NCI-H2227 treated with DMSO at 0.1 percent for 48 hours (cell line): Measurements from ENCODE around the gene ZNF571.

ENCODE experiments used
- DNase-seq: peaks from one replicate; lab custom pipeline; 2025; lab: John Stamatoyannopoulos, UW

ZNF571 gene

DNA sequence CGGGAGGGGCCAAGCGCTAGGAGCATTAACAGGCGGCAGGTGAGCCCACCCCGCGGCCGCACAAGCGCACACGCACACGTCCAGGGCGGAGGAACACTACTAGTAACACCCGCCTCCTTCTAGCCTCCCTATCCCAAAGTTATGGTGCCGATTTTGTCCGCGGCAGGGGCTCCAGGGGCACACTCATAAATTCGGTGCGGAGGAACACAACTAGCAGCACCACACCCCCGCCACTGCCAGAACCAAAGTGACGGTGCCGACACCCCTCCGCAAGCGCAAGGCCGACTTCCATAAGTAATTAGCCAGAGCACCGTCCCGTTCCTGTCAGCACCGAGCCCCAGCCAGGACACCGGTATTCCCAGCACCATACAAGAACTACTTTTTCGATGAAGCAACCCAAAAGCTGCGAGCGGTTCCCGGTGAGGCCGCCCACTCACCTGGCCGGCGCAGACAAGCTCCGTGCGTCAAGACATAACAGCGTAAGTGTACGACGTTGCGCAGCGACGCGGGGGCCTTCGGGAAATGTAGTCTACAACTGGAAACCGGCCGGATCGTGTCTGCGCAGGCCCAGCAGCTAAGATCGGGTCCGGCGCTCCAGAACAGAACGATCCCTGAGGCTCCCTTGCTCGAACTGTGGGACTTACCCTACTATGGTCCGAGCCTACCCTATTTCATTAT lies at the start of gene ZNF571, which contains the start of gene ZNF540:
Gene ZNF571, minus strand, starts transcription at position 489 of the 678 bp plus-strand sequence. CDS start 8,116 bp downstream, outside the sequence.
Gene ZNF540, plus strand, starts transcription at position 573 of the 678 bp plus-strand sequence. CDS start 3,572 bp downstream, outside the sequence.
- peak; percentile 100 for DNase-seq

DNA sequence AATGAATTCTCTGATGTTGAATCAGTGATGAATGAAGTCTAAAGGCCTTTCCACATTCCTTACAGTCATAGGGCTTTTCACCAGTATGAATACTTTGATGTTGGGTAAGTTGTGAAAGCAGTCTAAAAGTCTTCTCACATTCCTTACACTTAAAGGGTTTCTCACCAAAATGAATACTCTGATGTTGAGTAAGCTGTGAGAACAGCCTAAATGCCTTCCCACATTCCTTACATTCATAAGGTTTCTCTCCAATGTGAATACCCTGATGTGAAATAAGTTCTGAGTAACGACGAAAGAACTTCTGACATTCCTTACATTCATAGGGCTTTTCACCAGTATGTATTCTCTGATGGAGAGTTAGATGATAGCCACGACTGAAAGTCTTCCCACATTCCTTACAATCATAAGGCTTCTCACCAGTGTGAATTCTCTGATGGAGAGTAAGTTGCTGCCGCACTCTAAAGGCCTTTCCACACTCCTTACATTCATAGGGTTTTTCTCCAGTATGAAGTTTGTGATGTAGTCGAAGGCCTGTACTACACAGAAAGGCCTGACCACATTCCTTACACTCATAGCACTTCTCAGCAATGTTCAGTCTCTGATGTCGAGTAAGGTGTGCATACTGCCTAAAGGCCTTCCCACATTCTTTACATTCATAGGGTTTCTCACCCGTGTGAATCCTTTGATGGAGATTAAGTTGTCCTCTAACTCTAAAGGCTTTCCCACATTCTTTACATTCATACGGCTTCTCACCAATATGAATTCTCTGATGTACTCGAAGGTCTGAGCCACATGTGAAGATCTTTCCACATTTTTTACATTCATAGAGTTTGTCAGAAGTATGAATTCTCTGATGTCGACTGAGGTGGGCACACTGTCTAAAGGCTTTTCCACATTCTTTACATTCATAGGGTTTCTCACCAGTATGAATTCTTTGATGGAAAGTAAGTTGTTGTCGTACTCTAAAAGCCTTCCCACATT lies 40.8 kb upstream of the ZNF571 start:
- no peak for DNase-seq

- DNase-seq: peak; percentile 95
Observed at GRCh38 chr19:37594982-37595382, 390 bp upstream of the ZNF571 start.

DNA sequence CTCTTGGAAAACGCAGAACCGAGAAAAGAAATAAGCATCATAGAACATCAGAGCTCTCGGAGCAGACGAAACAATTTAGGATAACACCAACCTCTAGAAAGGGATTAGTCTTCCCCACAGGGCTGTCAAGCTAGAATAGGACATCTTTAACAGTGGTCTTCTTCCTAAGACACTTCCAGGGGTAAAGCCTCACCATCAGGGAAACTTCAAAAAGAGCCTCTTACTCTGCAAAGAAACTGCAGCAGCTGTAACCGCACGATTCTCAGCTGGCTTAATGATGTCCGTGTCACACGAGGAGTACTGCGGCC lies 642 bp downstream of the ZNF571 start:
- no peak for DNase-seq

DNA sequence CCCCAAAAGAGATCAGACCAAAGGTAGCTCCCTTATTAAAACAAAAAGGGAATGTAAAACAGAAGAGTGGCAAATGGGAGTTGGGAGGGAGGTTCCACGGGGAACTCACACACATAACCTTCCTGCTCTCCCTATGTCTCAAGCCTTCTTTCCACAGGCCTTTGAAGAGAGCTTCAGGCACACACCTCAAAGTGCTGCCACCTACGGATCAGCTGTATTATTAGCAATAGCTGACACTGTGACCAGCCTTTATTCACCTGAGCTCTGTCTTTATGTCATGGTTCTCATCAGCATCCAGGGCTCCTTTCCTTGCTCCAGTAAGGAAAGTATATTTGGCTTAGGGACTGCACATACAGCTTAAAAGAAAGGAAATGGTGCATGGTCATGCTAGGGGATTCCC lies 11.3 kb downstream of the ZNF571 start:
- DNase-seq: no peak

DNA sequence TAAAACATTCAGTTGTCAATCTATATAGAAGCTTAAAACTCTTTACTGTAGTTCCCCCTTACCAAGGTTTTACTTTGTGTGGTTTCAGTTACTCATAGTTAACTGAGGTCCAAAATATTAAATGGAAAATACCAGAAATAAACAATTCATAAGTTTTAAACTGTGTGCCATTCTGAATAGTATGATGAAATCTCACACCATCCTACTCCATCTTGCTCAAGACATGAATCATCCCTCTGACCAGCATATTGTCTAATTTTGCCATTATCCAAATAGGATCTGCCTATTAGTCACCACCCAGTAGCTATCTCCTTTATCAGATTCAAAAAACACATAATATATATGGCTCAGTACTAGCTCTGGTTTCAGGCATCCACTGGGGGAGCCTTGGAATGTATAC lies 22.4 kb downstream of the ZNF571 start:
- no peak for DNase-seq

DNA sequence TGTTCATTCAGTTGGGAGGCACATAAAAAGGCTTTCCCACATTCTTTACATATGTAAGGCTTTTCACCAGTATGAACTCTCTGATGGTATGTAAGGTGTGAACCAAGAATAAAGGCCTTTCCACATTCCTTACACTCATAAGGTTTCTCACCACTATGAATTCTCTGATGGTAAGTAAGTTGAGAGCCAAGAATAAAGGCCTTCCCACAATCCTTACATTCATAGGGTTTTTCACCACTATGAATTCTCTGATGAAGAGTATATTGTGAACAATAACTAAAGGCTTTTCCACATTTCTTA lies 29.3 kb downstream of the ZNF571 start:
- no peak for DNase-seq

- DNase-seq: no peak
Observed at GRCh38 chr19:37564624-37565369, 29.8 kb downstream of the ZNF571 start.

DNA sequence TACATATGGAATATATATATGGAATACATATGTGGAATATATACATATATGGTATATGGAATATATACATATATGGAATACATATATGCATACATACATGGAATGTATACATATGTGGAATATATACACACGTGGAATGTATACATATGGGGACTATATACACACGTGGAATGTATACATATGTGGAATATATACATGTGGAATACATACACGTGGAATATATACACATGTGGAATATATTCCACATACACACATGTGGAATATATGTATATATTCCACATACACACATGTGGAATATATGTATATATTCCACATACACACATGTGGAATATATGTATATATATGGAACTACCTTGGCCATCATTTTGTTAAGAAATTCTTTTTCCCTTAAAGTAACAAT lies 31.1 kb downstream of the ZNF571 start:
- no peak for DNase-seq

DNA sequence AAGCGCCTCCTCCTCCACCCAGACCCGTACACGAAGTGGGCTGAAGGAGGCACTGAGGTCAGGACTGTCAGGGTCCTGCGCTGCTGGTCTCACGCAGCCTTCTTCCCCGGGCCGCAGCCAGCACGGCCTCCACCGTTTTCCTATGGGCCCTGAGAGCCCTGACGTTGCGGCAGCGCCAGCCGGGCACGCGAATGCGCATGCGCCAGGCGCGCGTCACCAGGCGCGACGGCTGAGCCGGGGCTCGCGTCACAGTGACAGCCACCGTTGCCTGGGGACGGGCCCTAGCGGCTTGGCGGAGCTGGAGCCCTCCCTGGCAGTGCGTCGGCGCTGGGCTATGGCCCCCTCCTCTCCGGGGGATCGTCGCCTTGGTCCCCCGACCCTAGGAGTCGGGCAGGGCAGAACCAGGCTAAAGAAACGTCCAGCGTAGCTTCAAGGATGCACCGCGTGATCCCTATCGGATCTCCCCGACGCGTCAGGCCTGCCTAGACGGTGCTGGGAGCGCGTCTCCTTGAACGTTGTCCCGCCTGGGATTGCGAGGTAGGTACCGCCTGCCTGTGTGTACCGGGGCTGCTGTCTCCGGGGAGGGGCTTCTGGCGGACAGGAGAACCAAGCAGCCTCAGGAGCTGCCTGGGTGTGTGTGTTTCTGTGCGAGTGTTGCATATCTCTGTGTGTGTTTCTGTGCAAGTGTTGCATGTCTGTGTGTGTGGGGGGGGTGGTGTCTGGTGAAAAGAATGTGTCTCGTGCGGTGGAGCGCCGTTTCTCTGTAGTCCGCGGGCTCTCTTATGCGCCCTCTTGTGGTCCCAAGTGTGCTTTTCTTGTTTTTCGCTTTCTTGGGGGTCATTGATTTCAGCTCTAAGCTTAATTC lies 43.2 kb downstream of the ZNF571 start:
- peak; percentile 29 for DNase-seq

GRCh38 chr19:37537391-37537947 lies 57.1 kb downstream of the ZNF571 start:
- DNase-seq: no peak

GRCh38 chr19:37519890-37520289 lies 74.7 kb downstream of the ZNF571 start:
- no peak for DNase-seq
